ENCODE results near the gene ZC3HAV1L. TPM values are rescaled to one million over a fixed set of nuclear protein-coding genes. Genes with fewer than 3 reads are reported as not detected.
"Not testable (repeated sequence)": the region's sequence is repeated elsewhere in the genome, so short reads cannot be mapped to it uniquely, and the experiment has no call there.

Gene ZC3HAV1L
- total and polyA plus RNA-seq, 5 donors, result 0.86 to 5.5 (median 5.3) TPM

- intact Hi-C loops (cut with DNase I), result loop anchor here in 2 of 4 donors (5.0 to 10.0 kb wide), 2 partner anchors 93 to 95 kb away; no protein-coding TSS in a partner anchor
- WGBS, result 39% methylated on average over 9 of the region's 9 CpGs
- ATAC-seq, result no peak
Observed at GRCh38 chr7:138979988-138980562, 55.8 kb downstream of the ZC3HAV1L start.

GRCh38 chr7:138979226-138979979, 56.4 kb downstream of the ZC3HAV1L start:
- Histone ChIP-seq H3K9me3 (ENCODE audit: control insufficient read depth, low read length) (no peaks in the 10 kb centered on the region), H3K4me1 (ENCODE audit: control insufficient read depth, insufficient read depth, low read length) (peaks cover 5% of the 10 kb centered on the region), H3K27ac (ENCODE audit: low read length) (no peak overlapping the region), H3K27me3 (ENCODE audit: control insufficient read depth, insufficient read depth) (no peaks in the 10 kb centered on the region), H3K4me3 (ENCODE audit: low read length) (no peak overlapping the region)
- ATAC-seq (no peak), DNase-seq (no peak)
- intact Hi-C loops (cut with DNase I), result loop anchor here in 1 of 4 donors (10.0 kb wide), 1 partner anchor 95 kb away; no protein-coding TSS in a partner anchor
- 97% methylated on average over 6 of the region's 6 CpGs for WGBS

More at GRCh38 chr7:138979988-138980562, 55.8 kb downstream of the ZC3HAV1L start:
- peak overlapping the region; percentile 100 for H3K4me3 ChIP-seq (ENCODE audit: low read length)
- H3K27me3 ChIP-seq (ENCODE audit: control insufficient read depth, insufficient read depth), result no peaks in the 10 kb centered on the region
- H3K4me1 ChIP-seq (ENCODE audit: control insufficient read depth, insufficient read depth, low read length), result peaks cover 5% of the 10 kb centered on the region
- DNase-seq, result no peak
- H3K27ac ChIP-seq (ENCODE audit: low read length), result no peak overlapping the region
- no peaks in the 10 kb centered on the region for H3K9me3 ChIP-seq (ENCODE audit: control insufficient read depth, low read length)

DNA sequence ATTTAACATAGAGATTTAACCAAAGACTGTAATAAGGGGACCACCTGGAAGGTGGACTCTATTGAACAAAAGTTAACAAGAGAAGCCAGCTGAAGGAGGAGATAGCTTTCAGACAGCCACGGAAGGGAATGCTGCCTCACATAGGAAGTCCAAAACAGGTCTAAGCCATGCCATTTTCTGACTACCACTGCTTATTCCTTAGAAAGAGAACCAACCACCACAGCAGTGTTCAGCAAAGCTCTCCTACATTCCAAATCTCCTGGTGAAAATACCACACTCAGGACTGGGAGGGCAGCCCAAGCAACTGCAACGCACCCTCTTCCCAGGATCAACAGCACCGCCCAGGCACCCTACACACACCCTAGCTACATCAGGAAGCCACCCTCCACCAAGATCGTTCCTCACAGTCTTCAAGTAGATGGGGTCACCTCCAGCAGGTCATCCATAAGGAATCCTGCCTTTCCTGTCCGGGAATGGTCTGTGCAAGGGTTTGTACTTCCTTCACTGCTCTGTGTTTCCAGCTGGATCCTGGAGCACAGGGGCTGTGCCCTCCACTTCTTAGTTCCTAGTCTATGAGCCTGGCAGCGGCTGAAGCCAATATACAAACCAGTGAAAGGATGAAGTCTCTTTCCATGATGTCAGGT, 57.2 kb downstream of the ZC3HAV1L start:
- H3K27me3 ChIP-seq (ENCODE audit: control insufficient read depth, insufficient read depth), result no peaks in the 10 kb centered on the region
- no peak overlapping the region for H3K27ac ChIP-seq (ENCODE audit: low read length)
- DNase-seq (no peak), ATAC-seq (no peak)
- WGBS, result 90% methylated on average over 6 of the region's 6 CpGs
- no peaks in the 10 kb centered on the region for H3K9me3 ChIP-seq (ENCODE audit: control insufficient read depth, low read length)
- H3K4me3 ChIP-seq (ENCODE audit: low read length), result no peak overlapping the region
- peaks cover 5% of the 10 kb centered on the region for H3K4me1 ChIP-seq (ENCODE audit: control insufficient read depth, insufficient read depth, low read length)
- intact Hi-C loops (cut with DNase I), result loop anchor here in 1 of 4 donors (10.0 kb wide), 1 partner anchor 94 kb away; no protein-coding TSS in a partner anchor

- H3K9me3 ChIP-seq (ENCODE audit: control insufficient read depth, low read length); H3K4me3 ChIP-seq (ENCODE audit: low read length); H3K27ac ChIP-seq (ENCODE audit: low read length); H3K4me1 ChIP-seq (ENCODE audit: control insufficient read depth, insufficient read depth, low read length); ATAC-seq; DNase-seq; H3K27me3 ChIP-seq (ENCODE audit: control insufficient read depth, insufficient read depth): not testable (repeated sequence)
- intact Hi-C loops (cut with DNase I), result loop anchor here in 1 of 4 donors (10.0 kb wide), 1 partner anchor 91 kb away; no protein-coding TSS in a partner anchor
- 83% methylated on average over 11 of the region's 11 CpGs for WGBS
Observed at GRCh38 chr7:138976161-138976560, 59.7 kb downstream of the ZC3HAV1L start.

Other genes with a start within 250 kb of the ZC3HAV1L start
- gene TMEM213, start 238.0 kb downstream of the ZC3HAV1L start, total RNA-seq, result not detected
- gene TMEM213, start 238.0 kb downstream of the ZC3HAV1L start, polyA plus RNA-seq, result not detected
- not detected for gene ATP6V0A4, start 237.8 kb downstream of the ZC3HAV1L start, total RNA-seq
- gene ATP6V0A4, start 237.8 kb downstream of the ZC3HAV1L start, polyA plus RNA-seq, result not detected
- 1 to 10 TPM in 3 of 4 donors, under 1 TPM in 1; 0.86 to 1.9 (median 1.6) TPM for gene KIAA1549, start 54.7 kb downstream of the ZC3HAV1L start, total RNA-seq
- gene KIAA1549, start 54.7 kb downstream of the ZC3HAV1L start, polyA plus RNA-seq, result 0.52 TPM
- 10 to 100 TPM in 2 of 4 donors, 1 to 10 TPM in 2; 7.6 to 14.1 (median 10.0) TPM for gene ZC3HAV1, start 73.7 kb upstream of the ZC3HAV1L start, total RNA-seq
- 4.1 TPM for gene ZC3HAV1, start 73.7 kb upstream of the ZC3HAV1L start, polyA plus RNA-seq
- gene UBN2, start 195.2 kb upstream of the ZC3HAV1L start, total RNA-seq, result 10 to 100 TPM; 14.1 to 20.2 (median 16.0) TPM
- 3.1 TPM for gene UBN2, start 195.2 kb upstream of the ZC3HAV1L start, polyA plus RNA-seq